Stimulated activated CD8-positive, alpha-beta memory T cell treated with anti-CD3 and anti-CD28 coated beads, Interleukin-12 subunit alpha, Interleukin-12 subunit beta, amount 100 ng/mL, for 24 hours (primary cell): ENCODE data around the gene TRIM10.
"Not testable (repeated sequence)": the region's sequence is repeated elsewhere in the genome, so short reads cannot be mapped to it uniquely, and the experiment has no call there.

Source experiments
- DNase-seq: peaks from one replicate; pipeline ENCODE4 v3.0.0-alpha.2; 2020; ENCODE audit errors: extremely low read depth

TRIM10 gene

GRCh38 chr6:30171677-30172471 lies 10.9 kb upstream of the TRIM10 start:
- no peak for DNase-seq

DNA sequence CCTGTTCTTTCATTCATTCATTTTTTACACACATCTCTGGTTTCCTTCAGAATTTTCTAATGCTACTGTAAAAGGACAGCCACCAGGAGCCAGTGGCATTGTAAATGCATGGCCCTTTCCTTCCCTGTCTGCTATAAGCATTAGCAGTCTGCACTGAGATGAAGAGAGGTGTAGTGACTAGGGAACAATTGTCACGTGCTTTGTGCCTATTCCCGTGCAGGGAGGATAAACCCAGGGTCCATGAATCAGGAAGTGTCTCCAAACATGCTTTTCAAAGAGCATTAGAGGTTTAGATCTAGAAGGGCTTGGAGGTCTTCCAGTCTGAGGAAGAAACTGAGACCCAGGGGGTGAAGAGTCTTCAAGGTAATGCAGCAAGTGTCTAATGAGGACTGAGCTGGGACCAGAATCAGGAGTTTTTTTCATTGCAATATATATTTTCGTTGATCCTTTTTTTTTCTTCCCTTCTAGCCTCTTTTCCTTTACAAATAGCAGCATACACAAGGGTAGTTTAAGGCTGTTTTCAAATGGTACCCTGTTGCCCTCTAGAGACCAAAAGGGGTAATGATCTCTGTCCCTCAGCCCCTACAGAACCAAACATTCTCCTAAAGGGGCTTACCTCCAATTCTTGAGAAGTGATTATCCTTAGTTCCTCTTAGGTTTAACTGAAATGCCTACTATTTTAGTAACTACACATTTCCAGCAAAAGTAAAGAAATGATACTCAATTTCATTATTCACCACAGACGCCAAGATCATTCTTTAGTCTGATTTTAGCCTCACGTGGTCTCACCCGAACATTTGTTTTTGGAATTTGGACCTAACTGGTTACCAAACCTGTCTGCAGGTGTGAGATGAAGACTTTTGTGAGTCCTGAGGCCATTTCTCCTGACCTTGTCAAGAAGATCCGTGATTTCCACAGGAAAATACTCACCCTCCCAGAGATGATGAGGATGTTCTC lies 8.9 kb upstream of the TRIM10 start:
- DNase-seq: no peak

DNA sequence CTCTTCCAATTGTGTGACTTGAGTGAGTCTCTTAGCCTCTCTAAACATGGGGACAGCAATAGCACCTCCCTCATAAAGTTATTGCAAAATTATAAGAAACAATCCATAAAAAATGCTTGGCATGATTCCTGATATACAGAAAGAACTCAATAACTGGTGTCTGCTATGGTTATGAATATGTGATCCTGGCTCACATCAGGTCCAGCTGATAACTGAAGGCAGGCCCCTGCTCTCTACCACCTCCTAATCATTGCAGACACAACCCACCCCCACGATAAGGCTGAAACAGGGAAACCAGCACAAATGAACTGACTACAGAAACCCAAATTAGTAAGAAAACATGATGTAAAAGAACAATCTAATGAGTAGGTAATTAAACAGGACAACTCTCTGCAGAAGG lies 7.7 kb upstream of the TRIM10 start:
- no peak for DNase-seq

- no peak for DNase-seq
These were observed 6.1 kb upstream of the TRIM10 start for GRCh38 chr6:30167101-30167500.

DNA sequence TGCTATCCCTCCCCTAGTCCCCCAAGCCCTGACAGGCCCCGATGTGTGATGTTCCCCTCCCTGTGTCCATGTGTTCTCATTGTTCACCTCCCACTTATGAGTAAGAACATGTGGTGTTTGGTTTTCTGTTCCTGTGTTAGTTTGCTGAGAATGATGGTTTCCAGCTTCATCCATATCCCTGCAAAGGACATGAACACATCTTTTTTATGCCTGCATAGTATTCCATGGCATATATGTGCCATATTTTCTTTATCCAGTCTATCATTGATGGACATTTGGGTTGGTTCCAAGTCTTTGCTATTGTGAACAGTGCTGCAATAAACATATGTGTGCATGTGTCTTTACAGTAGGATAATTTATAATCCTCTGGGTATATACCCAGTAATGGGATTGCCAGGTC lies 4.2 kb upstream of the TRIM10 start:
- not testable (repeated sequence) for DNase-seq

DNA sequence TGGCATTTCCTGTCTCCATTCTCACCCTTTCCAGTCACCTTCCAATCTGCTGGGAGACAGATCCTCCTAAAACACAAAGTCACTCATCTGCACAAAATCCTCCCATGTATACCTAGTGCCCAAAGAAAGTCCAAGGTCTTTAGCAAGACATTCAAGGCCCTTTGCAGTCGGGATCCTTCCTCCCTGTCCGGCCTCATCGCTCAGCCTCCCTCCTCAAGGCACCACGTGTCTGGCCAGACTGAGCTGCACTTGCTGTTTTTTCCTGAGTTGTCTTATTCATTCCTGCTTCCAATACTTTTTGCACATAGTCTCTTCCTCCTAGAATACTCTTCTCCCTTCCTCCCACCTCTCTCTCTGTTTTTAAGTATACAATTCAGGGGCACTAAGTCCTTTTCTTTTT lies 3.7 kb upstream of the TRIM10 start:
- no peak for DNase-seq

DNA sequence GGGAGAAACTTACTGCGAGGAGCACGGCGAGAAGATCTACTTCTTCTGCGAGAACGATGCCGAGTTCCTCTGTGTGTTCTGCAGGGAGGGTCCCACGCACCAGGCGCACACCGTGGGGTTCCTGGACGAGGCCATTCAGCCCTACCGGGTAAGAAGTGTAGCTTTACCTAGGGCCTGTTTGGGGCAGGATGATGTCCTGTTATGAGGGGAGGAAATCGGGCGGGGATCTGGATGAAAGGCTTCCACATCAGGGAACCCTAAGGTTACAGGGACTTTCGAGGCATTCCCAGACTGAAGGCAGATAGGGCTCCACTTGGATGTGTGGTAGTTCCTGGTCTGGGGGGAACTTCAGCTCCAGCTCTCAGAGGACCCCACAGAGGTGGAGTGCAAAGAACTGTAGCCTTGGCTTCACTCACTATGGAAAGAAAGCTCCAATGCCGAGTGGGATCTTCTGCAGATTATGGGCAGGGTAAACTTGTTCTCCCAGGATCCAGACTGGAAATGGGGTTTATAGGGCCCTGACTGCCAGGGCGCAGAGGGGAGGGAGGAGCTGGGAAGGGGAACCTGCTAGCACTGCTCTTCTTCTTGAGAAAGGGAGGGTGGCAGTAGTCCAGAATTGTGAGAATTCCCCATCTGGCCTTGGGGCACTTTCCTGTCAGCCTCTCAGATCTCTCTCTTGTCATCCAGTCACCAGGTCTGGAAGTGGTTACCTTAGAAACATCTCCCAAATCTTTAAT lies 3.1 kb upstream of the TRIM10 start:
- DNase-seq: no peak

GRCh38 chr6:30163090-30163917 lies 2.3 kb upstream of the TRIM10 start, which contains the start of gene TRIM15:
Gene TRIM15 (plus strand): TSS chr6:30163546. CDS start chr6:30163685, 139 bp downstream.
- no peak for DNase-seq

- no peak for DNase-seq
These were observed 1.5 kb upstream of the TRIM10 start for GRCh38 chr6:30162265-30163089.

- no peak for DNase-seq
These were observed 815 bp downstream of the TRIM10 start for GRCh38 chr6:30160008-30160784.

GRCh38 chr6:30158475-30159040 lies 2.5 kb downstream of the TRIM10 start:
- no peak for DNase-seq

- no peak for DNase-seq
These were observed 3.0 kb downstream of the TRIM10 start for GRCh38 chr6:30157999-30158398.

DNA sequence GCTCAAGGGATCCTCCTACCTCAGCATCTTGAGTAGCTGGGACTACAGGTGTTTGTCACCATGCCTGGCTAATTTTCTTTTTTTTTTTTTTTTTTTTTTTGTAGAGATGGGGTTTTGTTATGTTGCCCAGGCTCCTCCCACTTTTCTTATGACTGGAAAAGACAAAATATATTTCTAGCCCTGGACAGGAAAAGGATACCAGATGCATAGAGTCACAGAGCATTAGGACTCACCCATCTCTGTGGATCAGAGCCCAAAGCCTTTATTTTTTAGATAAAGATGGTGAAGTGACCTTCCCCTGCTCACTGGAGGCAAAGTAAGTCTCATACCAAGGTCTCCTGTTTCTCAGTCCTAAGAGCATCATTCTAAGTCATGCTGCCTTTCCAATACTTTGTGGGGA lies 3.4 kb downstream of the TRIM10 start:
- DNase-seq: no peak

- DNase-seq: no peak
These were observed 4.2 kb downstream of the TRIM10 start for GRCh38 chr6:30156774-30157173.

GRCh38 chr6:30156262-30156599 lies 4.8 kb downstream of the TRIM10 start:
- no peak for DNase-seq

- DNase-seq: no peak
These were observed 5.3 kb downstream of the TRIM10 start for GRCh38 chr6:30155520-30156261.

GRCh38 chr6:30154709-30155519 lies 6.1 kb downstream of the TRIM10 start:
- DNase-seq: no peak

DNA sequence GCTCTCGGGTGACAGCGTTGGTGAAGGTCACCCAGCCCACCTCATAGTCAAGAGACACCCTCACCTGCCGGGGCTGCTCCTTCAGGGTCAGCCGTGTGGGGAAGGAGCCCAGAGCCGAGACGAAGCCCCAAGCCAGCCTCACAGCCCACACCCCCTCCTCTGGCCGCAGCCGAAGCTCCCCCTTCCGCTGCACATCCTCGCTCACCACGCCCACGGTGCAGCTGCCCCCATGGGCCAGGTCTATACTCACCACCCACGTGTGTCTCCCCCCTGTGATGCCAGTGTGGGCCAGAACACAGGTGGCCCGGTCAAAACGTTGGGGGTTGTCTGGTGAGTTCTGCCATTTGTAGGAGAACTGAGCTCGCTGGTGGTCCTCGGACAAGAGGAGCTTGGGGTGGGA lies 7.0 kb downstream of the TRIM10 start:
- no peak for DNase-seq
